Hematopoietic multipotent progenitor cell treated with erythropoietin and hydrocortisone succinate and interleukin-3 and kit ligand, for 6 days (in vitro differentiated cells): Measurements from ENCODE around the gene CNDP2.
"Not testable (repeated sequence)": the region's sequence is repeated elsewhere in the genome, so short reads cannot be mapped to it uniquely, and the experiment has no call there.

Experiments used
- DNase-seq: peaks from one replicate; pipeline ENCODE4 v3.0.0-alpha.2; 2015

CNDP2 gene

GRCh38 chr18:74473976-74474640, 22.1 kb upstream of the CNDP2 start:
- no peak for DNase-seq

- DNase-seq, result peak; percentile 45
These were observed 20.0 kb upstream of the CNDP2 start for GRCh38 chr18:74476140-74476539.

- DNase-seq, result no peak
These were observed 18.4 kb upstream of the CNDP2 start for GRCh38 chr18:74477771-74478170.

GRCh38 chr18:74478316-74478715, 17.8 kb upstream of the CNDP2 start:
- DNase-seq, result no peak

- DNase-seq, result no peak
These were observed 17.3 kb upstream of the CNDP2 start for GRCh38 chr18:74478880-74479279.

- DNase-seq, result no peak
These were observed 16.5 kb upstream of the CNDP2 start for GRCh38 chr18:74479486-74480148.

GRCh38 chr18:74480149-74480651, 16.0 kb upstream of the CNDP2 start:
- peak; percentile 17 for DNase-seq

GRCh38 chr18:74482697-74483096, 13.5 kb upstream of the CNDP2 start:
- no peak for DNase-seq

GRCh38 chr18:74486119-74486849, 9.9 kb upstream of the CNDP2 start:
- DNase-seq, result no peak

- no peak for DNase-seq
These were observed 7.8 kb upstream of the CNDP2 start for GRCh38 chr18:74488354-74488753.

- DNase-seq, result no peak
These were observed 7.3 kb upstream of the CNDP2 start for GRCh38 chr18:74488864-74489263.

GRCh38 chr18:74489676-74490075, 6.5 kb upstream of the CNDP2 start:
- no peak for DNase-seq

GRCh38 chr18:74492259-74492658, 3.9 kb upstream of the CNDP2 start:
- no peak for DNase-seq

GRCh38 chr18:74493689-74494088, 2.5 kb upstream of the CNDP2 start:
- peak; percentile 68 for DNase-seq

- no peak for DNase-seq
These were observed 1.6 kb upstream of the CNDP2 start for GRCh38 chr18:74494514-74494913.

- DNase-seq, result peak; percentile 70
These were observed 553 bp downstream of the CNDP2 start for GRCh38 chr18:74496508-74497323.

- DNase-seq, result peak; percentile 19
These were observed 1.1 kb downstream of the CNDP2 start for GRCh38 chr18:74497324-74497676.

GRCh38 chr18:74497778-74498177, 1.6 kb downstream of the CNDP2 start:
- DNase-seq, result peak; percentile 11

GRCh38 chr18:74498712-74499627, 2.8 kb downstream of the CNDP2 start:
- DNase-seq, result peak; percentile 75

- DNase-seq, result peak; percentile 87
These were observed 3.5 kb downstream of the CNDP2 start for GRCh38 chr18:74499633-74500032.

- no peak for DNase-seq
These were observed 4.2 kb downstream of the CNDP2 start for GRCh38 chr18:74500372-74500771.

GRCh38 chr18:74500774-74501173, 4.6 kb downstream of the CNDP2 start:
- DNase-seq, result not testable (repeated sequence)
